SK-N-SH treated with all-trans-retinoic acid at 6 μM for 48 hours (cell line): ENCODE results near the gene CLIC1.

Source experiments
- ATAC-seq: fragments of 200-7000 bp; cut with Tn5 transposase; 3 replicates; pipeline ENCODE4 v1.9.1; 2020; ENCODE audit warnings: mild to moderate bottlenecking, moderate library complexity
- CREB5 ChIP-seq: fragments of 250-450 bp; sonication (Bioruptor Pico); IDR thresholded peaks from 2 replicates; pipeline ENCODE4 v1.5.1; 2020; ENCODE audit warnings: low read depth, mild to moderate bottlenecking, moderate library complexity
- GLIS3 ChIP-seq: fragments of 250-450 bp; sonication (Bioruptor Pico); IDR thresholded peaks from 2 replicates; pipeline ENCODE4 v1.5.0; 2020; ENCODE audit warnings: mild to moderate bottlenecking, moderate library complexity
- PATZ1 ChIP-seq: fragments of 250-450 bp; sonication (Bioruptor Pico); IDR thresholded peaks from 2 replicates; pipeline ENCODE4 v1.8.0; 2020; ENCODE audit warnings: mild to moderate bottlenecking, moderate library complexity, borderline replicate concordance
- PPARA ChIP-seq: fragments of 250-450 bp; sonication (Bioruptor Pico); IDR thresholded peaks from 2 replicates; pipeline ENCODE4 v1.5.0; 2020; ENCODE audit warnings: mild to moderate bottlenecking, borderline replicate concordance
- RARB ChIP-seq: fragments of 250-450 bp; sonication (Bioruptor Pico); IDR thresholded peaks from 2 replicates; pipeline ENCODE4 v1.8.0; 2021; ENCODE audit warnings: mild to moderate bottlenecking, moderate library complexity
- SNAI2 ChIP-seq: fragments of 250-450 bp; sonication (Bioruptor Pico); IDR thresholded peaks from 2 replicates; pipeline ENCODE4 v1.5.0; 2020; ENCODE audit warnings: mild to moderate bottlenecking, moderate library complexity
- TCF4 ChIP-seq: fragments of 250-450 bp; sonication (Bioruptor Pico); IDR thresholded peaks from 2 replicates; pipeline ENCODE4 v1.8.0; 2021; ENCODE audit warnings: mild to moderate bottlenecking, moderate library complexity, borderline replicate concordance
- ZC3H10 ChIP-seq: fragments of 250-450 bp; sonication (Bioruptor Pico); IDR thresholded peaks from 2 replicates; pipeline ENCODE4 v1.5.1; 2021; ENCODE audit warnings: mild to moderate bottlenecking, moderate library complexity
- ZFP3 ChIP-seq: fragments of 250-450 bp; sonication (Bioruptor Pico); IDR thresholded peaks from 2 replicates; pipeline ENCODE4 v1.5.0; 2020; ENCODE audit warnings: mild to moderate bottlenecking, moderate library complexity
- ZNF565 ChIP-seq: fragments of 450-650 bp; formaldehyde crosslinking; conservative IDR thresholded peaks from 2 replicates; pipeline ENCODE4 v1.5.0; 2020; ENCODE audit warnings: low read depth, mild to moderate bottlenecking, moderate library complexity
- TF ChIP-seq, protein P1 (sequence below): fragments of 250-450 bp; sonication (Bioruptor Pico); IDR thresholded peaks from 2 replicates; pipeline ENCODE4 v1.8.0; 2021; ENCODE audit warnings: low read depth, mild to moderate bottlenecking, moderate library complexity, borderline replicate concordance
- TF ChIP-seq, protein P2 (sequence below): fragments of 250-450 bp; sonication (Bioruptor Pico); IDR thresholded peaks from 2 replicates; pipeline ENCODE4 v1.5.0; 2020; ENCODE audit warnings: mild to moderate bottlenecking, moderate library complexity

The CLIC1 gene

DNA sequence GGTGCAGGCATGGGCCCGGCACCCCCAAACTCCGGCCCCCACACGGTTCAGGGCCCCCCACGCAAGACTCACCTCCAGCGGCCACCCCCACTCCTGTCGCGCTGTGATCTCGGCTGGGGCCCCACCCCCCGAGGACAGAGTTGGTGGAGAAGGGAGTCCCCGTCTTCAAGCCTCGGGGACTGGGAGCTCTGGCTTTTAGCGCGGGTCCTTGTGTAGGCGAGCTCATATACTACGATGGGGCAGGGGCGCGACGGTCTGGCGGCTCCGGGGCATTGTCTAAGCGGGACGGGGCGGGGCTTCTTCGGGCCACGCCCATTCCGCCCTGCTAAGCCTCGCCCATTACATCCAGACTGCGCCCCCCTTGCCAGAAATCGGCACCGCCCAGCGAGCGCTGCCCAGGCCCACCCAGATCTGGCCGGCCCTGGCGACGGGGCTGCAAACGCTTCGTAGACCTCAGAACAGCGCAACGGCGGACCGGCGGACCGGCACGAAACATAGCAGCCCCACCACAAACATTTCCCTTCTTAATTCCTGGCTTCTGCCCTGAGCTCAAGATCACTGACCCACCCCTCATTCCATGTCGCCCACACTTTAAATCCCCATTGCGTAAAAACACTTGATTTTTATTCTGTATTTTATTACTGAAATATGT lies 6.2 kb downstream of the CLIC1 start:
- TF ChIP-seq ZNF565: no peak
- TF ChIP-seq, protein P1, sequence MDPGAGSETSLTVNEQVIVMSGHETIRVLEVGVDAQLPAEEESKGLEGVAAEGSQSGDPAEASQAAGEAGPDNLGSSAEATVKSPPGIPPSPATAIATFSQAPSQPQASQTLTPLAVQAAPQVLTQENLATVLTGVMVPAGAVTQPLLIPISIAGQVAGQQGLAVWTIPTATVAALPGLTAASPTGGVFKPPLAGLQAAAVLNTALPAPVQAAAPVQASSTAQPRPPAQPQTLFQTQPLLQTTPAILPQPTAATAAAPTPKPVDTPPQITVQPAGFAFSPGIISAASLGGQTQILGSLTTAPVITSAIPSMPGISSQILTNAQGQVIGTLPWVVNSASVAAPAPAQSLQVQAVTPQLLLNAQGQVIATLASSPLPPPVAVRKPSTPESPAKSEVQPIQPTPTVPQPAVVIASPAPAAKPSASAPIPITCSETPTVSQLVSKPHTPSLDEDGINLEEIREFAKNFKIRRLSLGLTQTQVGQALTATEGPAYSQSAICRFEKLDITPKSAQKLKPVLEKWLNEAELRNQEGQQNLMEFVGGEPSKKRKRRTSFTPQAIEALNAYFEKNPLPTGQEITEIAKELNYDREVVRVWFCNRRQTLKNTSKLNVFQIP (CRISPR knock-in tag): no peak
- no peak for TF ChIP-seq PPARA (CRISPR knock-in tag)
- peak; percentile 75; the same call in 1 of the 2 replicates for TF ChIP-seq PATZ1 (CRISPR knock-in tag)
- peak; percentile 82 for TF ChIP-seq ZFP3 (CRISPR knock-in tag)
- peak; percentile 86 for ATAC-seq

- ATAC-seq: peak; percentile 87
Measured at GRCh38 chr6:31729515-31729978, 6.8 kb downstream of the CLIC1 start.

DNA sequence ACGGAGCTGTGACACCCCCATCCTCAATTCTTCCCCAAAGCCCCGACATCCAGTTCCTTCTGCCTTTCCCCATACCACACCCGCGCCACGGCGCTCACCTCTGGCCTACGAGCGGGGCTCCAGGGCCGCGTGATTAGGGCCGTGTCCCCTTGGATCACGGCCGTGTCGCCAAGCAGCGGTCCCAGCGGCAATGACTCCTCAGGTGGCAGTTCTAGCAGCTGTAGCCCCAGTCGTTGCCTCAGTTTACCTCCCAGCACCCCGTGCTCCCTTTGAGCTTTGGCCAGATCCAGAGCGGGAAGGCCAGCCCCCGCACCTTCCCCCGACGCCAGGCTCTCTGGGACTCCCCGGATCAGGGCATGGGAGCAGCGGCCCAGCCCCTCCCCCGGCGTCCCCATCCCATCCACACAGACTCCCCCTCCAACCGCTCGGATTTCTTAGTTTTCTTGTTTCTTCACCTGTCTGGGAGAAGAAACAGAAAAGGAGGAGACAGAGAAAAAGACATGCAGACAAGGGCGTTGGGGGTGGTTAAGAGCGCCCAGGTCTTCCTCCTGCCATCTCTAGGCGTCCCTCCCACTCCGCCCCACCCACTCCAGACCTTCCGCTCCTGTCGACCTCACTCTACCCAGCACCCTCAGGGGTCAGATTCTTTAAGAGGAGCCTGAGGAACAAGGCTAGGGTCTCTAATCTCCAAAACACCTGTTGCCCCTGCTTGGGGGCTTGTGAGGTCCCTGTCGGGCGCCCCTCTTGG lies 7.4 kb downstream of the CLIC1 start, which contains the start of gene DDAH2:
Gene DDAH2, minus strand, starts transcription at position 533 of the 748 bp plus-strand sequence. Its CDS starts 138 bp downstream, at position 395.
- TF ChIP-seq GLIS3 (CRISPR knock-in tag): no peak
- peak; percentile 16; the same call in 1 of the 2 replicates for TF ChIP-seq SNAI2 (CRISPR knock-in tag)
- ATAC-seq: peak; percentile 57

More at GRCh38 chr6:31729515-31729978, 6.8 kb downstream of the CLIC1 start:
- no peak for TF ChIP-seq TCF4 (CRISPR knock-in tag)
- 0 out of 2 replicates have a peak, but pooled peaks have one; percentile 48 for TF ChIP-seq RARB (CRISPR knock-in tag)
- no peak for TF ChIP-seq SNAI2 (CRISPR knock-in tag)
- TF ChIP-seq CREB5 (CRISPR knock-in tag): no peak
- TF ChIP-seq, all 23 proteins: peak for 1

- TF ChIP-seq, protein P2, sequence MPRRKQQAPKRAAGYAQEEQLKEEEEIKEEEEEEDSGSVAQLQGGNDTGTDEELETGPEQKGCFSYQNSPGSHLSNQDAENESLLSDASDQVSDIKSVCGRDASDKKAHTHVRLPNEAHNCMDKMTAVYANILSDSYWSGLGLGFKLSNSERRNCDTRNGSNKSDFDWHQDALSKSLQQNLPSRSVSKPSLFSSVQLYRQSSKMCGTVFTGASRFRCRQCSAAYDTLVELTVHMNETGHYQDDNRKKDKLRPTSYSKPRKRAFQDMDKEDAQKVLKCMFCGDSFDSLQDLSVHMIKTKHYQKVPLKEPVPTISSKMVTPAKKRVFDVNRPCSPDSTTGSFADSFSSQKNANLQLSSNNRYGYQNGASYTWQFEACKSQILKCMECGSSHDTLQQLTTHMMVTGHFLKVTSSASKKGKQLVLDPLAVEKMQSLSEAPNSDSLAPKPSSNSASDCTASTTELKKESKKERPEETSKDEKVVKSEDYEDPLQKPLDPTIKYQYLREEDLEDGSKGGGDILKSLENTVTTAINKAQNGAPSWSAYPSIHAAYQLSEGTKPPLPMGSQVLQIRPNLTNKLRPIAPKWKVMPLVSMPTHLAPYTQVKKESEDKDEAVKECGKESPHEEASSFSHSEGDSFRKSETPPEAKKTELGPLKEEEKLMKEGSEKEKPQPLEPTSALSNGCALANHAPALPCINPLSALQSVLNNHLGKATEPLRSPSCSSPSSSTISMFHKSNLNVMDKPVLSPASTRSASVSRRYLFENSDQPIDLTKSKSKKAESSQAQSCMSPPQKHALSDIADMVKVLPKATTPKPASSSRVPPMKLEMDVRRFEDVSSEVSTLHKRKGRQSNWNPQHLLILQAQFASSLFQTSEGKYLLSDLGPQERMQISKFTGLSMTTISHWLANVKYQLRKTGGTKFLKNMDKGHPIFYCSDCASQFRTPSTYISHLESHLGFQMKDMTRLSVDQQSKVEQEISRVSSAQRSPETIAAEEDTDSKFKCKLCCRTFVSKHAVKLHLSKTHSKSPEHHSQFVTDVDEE (CRISPR knock-in tag): no peak
- TF ChIP-seq PATZ1 (CRISPR knock-in tag) (no peak), GLIS3 (CRISPR knock-in tag) (no peak), ZFP3 (CRISPR knock-in tag) (no peak), ZC3H10 (CRISPR knock-in tag) (no peak), TCF4 (CRISPR knock-in tag) (no peak)
- TF ChIP-seq, protein P1 (CRISPR knock-in tag): no peak
- ATAC-seq: no peak
Measured at GRCh38 chr6:31727717-31728671, 8.3 kb downstream of the CLIC1 start.
